Raji (cell line): ENCODE measurements around the gene FAM181A.

Experiments used
- POLR2A ChIP-seq: IDR thresholded peaks from 2 replicates; pipeline ENCODE4 v1.6.1; 2011; ENCODE audit warnings: low read depth, low read length, control low read depth; ENCODE audit not compliant: insufficient read depth

FAM181A gene

DNA sequence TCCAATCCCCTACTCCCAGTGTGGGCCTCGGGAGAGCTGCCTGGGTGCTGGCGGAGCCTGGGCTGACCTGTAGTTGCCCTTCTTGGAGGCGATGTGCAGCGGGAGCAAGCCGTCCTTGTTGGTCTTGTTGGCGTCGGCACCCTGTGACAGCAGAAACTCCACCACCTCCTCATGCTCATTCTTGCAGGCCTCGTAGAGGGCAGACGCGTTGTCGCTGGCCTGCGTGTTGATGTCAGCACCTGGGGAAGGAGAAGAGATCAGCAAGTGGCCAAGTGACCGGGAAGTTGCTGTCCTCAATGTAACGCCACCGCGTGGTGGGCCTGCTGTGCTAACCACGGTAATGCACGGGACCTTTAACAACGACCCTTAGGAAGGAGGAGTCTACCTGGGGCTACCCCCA is 20.1 kb downstream of the FAM181A start:
- TF ChIP-seq POLR2A, result no peak

DNA sequence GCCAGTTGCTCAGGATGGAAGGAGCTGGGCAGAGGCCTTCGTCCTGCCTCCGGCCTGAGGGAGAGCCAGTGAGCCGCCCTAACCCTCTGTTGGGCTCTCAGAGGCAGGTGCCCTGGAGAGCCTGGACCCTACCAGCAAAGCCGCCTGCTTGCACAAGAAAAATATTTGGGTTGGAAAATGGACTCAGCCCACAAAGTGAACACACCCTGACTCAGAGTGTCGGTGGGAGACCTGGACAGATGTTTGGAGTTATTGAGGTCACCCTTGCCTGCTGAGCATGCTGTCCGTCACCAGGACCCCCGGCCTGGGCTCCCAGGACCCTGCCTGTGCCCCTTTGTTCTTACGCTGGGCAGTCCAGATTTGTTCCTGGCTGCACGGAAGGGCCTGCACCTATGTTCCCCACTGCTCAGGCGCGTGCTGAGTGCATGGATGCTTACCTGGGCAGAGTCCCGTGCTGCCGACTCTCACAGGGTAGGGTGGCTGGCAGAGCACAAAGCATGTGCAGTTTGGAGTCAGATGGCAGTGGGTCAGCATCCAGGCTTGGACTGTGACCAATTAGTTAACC is 22.4 kb downstream of the FAM181A start:
- TF ChIP-seq POLR2A, result no peak

- no peak for TF ChIP-seq POLR2A
Measured at GRCh38 chr14:93950948-93951634, 23.9 kb downstream of the FAM181A start.

DNA sequence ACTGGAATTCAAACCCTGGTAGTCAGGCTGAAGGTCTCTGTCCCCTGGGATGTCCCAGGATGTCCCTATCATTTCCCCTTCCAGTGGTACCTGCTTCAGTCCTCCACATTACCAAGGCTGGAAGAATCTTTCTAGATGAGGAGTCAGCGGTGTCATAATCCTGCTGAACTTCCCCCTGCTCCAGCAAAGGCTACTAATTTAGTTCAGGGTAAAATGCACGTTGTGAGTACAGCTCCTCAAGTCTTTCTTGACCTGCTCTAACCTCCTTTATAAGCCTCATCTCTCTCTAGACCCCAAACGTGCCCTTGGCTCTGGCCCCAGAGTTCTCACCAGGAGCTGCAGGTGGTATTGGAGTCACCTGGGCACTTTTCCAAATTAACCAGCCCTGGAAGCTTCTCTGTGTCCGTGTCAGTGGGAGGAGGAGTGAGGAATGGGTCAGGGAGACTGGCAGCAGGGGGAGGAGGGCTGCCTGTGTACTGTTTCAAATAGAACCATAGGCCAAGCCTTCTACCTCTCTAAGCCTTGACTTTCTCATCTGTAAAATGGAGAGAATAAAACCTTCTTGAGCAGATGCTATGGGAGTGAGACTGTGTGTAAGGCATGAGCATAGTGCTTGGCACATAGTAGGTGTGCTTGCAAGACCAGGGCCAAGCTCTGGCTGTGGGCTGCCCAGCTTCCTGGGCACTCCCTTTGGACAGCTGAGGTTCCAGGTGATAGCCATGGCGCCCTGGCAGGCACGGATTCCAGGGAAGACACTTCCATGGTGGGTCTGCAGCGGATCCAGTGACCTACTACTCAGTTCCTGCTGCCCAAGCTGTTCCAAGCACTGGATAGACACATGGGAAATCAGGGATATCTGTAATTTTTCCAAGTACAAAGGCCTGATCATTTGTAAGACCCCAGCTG is 24.7 kb downstream of the FAM181A start:
- TF ChIP-seq POLR2A, result no peak

DNA sequence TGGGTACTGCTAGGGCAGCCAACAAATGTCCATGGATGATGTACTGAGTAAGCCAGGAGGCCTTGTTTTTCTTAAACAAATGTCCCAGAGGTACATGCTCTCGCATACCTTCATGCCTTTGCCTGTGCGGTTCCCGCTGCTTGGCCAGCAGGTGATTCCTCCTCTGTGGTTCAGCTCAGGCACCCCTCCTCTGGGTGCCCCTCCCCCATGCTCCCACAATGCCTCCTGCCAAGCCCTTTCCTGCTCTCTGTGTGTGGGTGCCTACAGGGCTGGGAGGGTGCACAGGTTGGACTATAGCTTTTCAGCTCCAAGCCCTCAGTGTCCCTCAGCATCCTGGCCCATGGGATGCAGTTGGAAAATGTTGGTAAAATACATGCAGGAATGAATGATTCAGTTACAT is 25.7 kb downstream of the FAM181A start:
- TF ChIP-seq POLR2A, result no peak

DNA sequence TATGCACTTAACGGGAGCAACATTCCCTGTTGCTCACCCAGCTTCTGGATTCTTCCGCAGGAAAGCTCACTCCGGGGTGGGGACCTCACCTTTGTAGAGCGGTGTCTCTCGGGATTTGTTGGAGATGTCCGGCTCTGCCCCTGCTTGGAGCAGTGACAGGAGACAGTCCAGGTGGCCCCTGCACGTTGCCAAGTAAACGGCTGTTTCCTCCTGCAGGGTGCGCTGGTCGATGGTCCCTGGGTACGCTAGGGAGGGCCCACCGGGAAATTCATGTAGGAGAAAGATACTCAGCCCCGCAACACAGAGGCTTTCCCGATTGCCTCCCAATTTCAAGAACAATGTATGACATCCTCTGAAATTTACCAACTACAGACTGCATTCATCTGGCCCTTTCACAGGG is 26.1 kb downstream of the FAM181A start:
- no peak for TF ChIP-seq POLR2A

DNA sequence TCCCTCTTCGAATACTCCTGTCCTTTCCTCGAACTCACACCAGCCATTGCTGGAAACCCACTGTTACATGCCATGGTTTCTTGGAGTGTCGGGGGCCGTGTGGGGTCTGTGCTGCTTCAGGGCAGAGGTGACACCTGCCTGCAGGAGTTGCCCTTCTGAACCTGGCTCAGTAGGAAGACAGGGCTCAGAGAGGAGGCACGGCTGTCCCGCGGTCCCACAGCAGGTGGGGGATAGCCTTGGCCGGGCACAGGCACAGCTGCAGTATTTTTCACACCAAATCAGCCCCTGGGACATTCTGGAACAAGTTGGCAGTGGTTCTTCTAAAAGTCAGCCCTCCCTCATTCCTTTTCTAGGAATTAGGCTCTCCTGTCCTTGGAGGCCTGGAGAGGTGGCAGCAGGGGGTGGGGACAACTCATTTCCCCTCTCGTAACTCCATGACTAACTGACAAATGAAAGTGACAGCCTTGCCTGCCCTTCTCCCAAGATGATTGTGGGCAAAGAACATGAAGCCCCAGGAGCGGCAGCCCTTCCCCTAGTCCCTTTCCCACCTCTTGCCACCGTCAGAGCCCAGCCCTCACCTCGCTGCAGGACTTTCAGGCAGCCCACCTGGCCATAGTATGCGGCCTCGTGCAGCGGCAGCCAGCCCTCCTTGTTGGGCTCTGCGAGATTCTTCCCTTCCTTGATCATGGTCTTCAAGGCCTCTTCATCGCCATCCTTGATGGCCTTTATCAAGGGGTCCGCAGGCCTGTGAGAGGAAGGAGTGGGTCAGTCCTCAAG is 26.8 kb downstream of the FAM181A start:
- no peak for TF ChIP-seq POLR2A

DNA sequence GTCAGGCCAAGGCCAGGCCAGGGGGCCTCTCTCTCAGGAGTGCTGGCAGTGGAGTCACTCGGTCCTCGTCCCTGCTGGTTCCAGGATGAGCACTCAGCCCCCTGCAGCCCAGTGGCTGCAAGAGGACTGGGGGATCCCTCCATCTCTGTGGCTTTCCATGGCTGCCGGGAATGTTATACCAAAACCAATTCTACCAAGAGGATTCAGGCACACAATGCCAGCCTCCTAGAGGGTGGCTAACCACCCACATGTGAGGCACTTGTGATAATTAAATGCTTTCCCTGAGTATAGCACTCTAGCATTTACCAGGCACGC is 27.3 kb downstream of the FAM181A start:
- no peak for TF ChIP-seq POLR2A

GRCh38 chr14:93954900-93955849 is 28.0 kb downstream of the FAM181A start:
- peak; percentile 50; the same call in 1 of the 2 replicates for TF ChIP-seq POLR2A

DNA sequence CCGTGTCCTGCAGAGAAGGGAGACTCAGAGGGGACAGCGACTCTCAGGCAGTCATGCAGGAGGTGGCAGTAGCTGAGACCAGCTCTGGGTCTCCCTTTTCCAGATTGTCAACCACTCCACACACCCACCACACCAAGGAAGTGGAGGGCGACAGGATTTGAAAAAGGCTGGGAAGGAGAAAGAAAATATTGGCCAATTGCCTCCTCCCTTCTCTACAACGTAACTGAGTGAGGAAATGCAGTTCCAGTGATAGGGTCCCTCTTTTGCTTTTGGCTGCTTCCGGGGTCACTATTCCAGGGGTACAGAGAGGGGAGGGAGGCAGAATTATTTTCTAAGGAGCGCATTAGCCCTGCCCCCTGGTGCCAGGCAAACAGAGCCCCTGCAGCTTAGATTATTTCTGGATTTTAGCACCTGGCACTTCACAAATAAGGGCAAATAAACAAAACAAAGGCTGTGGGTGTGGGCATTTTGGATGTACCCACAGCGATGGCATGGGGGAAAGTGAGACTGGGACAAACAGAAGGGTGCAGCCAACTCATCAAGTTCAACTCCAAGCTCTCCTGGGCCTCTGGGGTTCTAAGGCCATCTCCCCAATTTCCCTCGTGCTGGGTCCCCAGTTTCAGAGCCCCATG is 28.8 kb downstream of the FAM181A start:
- TF ChIP-seq POLR2A, result no peak

GRCh38 chr14:93956514-93957332 is 29.6 kb downstream of the FAM181A start:
- TF ChIP-seq POLR2A, result no peak

GRCh38 chr14:93957333-93957710 is 30.2 kb downstream of the FAM181A start:
- TF ChIP-seq POLR2A, result no peak
